Measurements from ENCODE around the gene TPRN.

- no peak for TF ChIP-seq SUZ12 (IDR thresholded peaks at IDR 0.05)
- no peak for TF ChIP-seq FOXM1 (IDR thresholded peaks at IDR 0.05; ENCODE audit: borderline replicate concordance)
- no peak for TF ChIP-seq ZNF384 (IDR thresholded peaks at IDR 0.05)
- TF ChIP-seq PKNOX1 (IDR thresholded peaks at IDR 0.05): no peak
- no peak for TF ChIP-seq SP1 (IDR thresholded peaks at IDR 0.05)
- TF ChIP-seq CTBP1 (IDR thresholded peaks at IDR 0.05; ENCODE audit: borderline replicate concordance): no peak
- no peak for TF ChIP-seq BHLHE40 (IDR thresholded peaks at IDR 0.05; ENCODE audit: borderline replicate concordance)
- no peak for TF ChIP-seq TARDBP (IDR thresholded peaks at IDR 0.05)
Observed at GRCh38 chr9:137225699-137226331, 25.3 kb upstream of the TPRN start.
